MCF 10A (cell line): ENCODE measurements around the gene ELMO3. TPM values are rescaled to one million over a fixed set of nuclear protein-coding genes. Genes with fewer than 3 reads are reported as not detected.

Source experiments
- BruUV-seq: library from RNA; stranded (reverse); fragments of 400-500 nt; replicated peaks from 2 replicates; lab custom pipeline; 2021; lab: Mats Ljungman, UMichigan
- CTCF ChIA-PET: fragments of 300-600 bp; sonication (Branson Sonifier 250); formaldehyde crosslinking; extraction: SDS; loops from one replicate; lab custom pipeline; 2021; ENCODE audit warnings: antibody characterized with exemption, inconsistent platforms; lab: Yijun Ruan, JAX
- POLR2A ChIA-PET: fragments of 300-600, 350-650 bp; sonication (Branson Sonifier 250); formaldehyde crosslinking; extraction: SDS; loops from one replicate; lab custom pipeline; 2020; ENCODE audit warnings: antibody characterized with exemption, inconsistent platforms; lab: Yijun Ruan, JAX
- DNase-seq: peaks from one replicate; pipeline ENCODE4 v3.0.0-alpha.2; 2018; ENCODE audit not compliant: unreplicated experiment
- H3K27ac Mint-ChIP-seq: one replicate; pipeline ENCODE4 v1.8.0; 2022; ENCODE audit warnings: mild to moderate bottlenecking, low read depth, mixed read lengths; ENCODE audit not compliant: unreplicated experiment
- H3K27me3 Mint-ChIP-seq: one replicate; pipeline ENCODE4 v1.8.0; 2022; ENCODE audit warnings: mixed read lengths; ENCODE audit not compliant: insufficient read depth, unreplicated experiment
- H3K36me3 Mint-ChIP-seq: one replicate; pipeline ENCODE4 v1.8.0; 2022; ENCODE audit warnings: mild to moderate bottlenecking, moderate library complexity, mixed read lengths; ENCODE audit not compliant: insufficient read depth, unreplicated experiment
- H3K4me1 Mint-ChIP-seq: one replicate; pipeline ENCODE4 v1.8.0; 2022; ENCODE audit warnings: mixed read lengths; ENCODE audit not compliant: insufficient read depth, unreplicated experiment
- H3K4me3 Mint-ChIP-seq: one replicate; pipeline ENCODE4 v1.8.0; 2022; ENCODE audit warnings: mild to moderate bottlenecking, moderate library complexity, mixed read lengths; ENCODE audit not compliant: unreplicated experiment
- H3K9me3 Mint-ChIP-seq: one replicate; pipeline ENCODE4 v1.8.0; 2022; ENCODE audit warnings: mixed read lengths; ENCODE audit not compliant: unreplicated experiment
- CTCF ChIP-seq: fragments of 200-600 bp; IDR thresholded peaks from one replicate; pipeline ENCODE4 v1.8.0; 2022; ENCODE audit warnings: antibody characterized with exemption, mild to moderate bottlenecking; ENCODE audit not compliant: unreplicated experiment
- intact Hi-C: fragments of 100-400 bp; cut with micrococcal nuclease; formaldehyde crosslinking; loops from 2 replicates; pipeline ENCODE4 v1.14.1; 2022
- total RNA-seq: library from RNA; stranded (reverse); gene quantifications from 2 replicates; pipeline ENCODE4 v1.2.3, GENCODE V29; 2022

The ELMO3 gene
- total RNA-seq, 1 experiment from 2014 or later = 12.0 TPM

- no peaks in the 10 kb centered on the region for H3K9me3 Mint-ChIP-seq
- intact Hi-C loops = loop anchor here (1.0 kb wide), 1 partner anchor 9 kb away; no protein-coding TSS in a partner anchor
- ChIA-PET CTCF (interaction anchor here (0.7 to 1.4 kb wide), 5 partner anchors 11 to 208 kb away, joined by 3 to 4 read pairs (median 3); partner anchors contain the start of genes FBXL8, TMEM208 and TRADD), POLR2A (interaction anchor here (0.7 to 2.8 kb wide), 15 partner anchors 8 to 1067 kb away, joined by 3 to 51 read pairs (median 4); partner anchors contain the start of genes ELMO3, FBXL8, MATCAP1 and PDP2)
- peak; percentile 77 for DNase-seq
- H3K4me3 Mint-ChIP-seq = peak within 1 kb of the TSS; percentile 83
- peak within 1 kb of the TSS; percentile 90 for H3K27ac Mint-ChIP-seq
- no peaks in the 10 kb centered on the region for H3K27me3 Mint-ChIP-seq
- no peak for TF ChIP-seq CTCF
- BruUV-seq = no TSS peak
- peaks cover 11% of the 10 kb centered on the region for H3K36me3 Mint-ChIP-seq
- peaks cover 34% of the 10 kb centered on the region for H3K4me1 Mint-ChIP-seq
Observed at GRCh38 chr16:67170168-67170948, 28.6 kb upstream of the ELMO3 start, which contains the start of gene NOL3. NOL3 (plus strand) TSS chr16:67170538.

DNA sequence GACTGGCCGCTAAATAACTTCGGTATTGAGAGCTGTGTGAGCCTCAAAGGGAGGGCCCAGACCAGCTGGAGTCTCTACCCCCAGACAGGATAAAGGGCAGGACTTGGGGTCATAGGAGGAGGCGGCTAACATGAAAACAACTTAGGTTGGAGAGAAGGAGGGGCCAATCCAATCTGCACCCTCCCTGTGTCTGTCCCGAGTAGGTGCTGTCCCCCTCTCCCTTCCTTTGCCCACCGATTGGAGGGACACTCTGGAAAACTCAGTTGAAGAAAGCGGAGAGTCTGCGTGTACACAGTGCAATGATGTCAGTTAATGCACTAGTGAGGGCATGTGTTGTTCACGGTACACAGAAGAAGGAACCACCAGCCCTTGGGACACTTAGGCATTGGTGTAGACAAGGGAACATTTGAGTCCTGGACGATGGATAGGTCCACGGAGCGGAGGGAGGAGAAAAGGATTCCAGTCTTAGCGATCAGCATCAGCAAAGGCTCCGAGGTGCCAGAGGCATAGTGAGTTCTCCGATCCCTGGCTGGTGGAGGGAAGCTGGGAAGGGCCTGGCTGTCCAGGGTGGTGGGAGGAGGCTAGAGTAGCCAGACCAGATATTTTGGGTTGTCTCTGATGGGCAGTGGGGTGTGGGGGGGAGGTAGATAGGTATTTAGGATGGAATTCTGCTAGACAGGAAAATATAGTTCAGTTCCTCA is 27.8 kb upstream of the ELMO3 start:
- no peak for TF ChIP-seq CTCF
- Mint-ChIP-seq H3K4me1 (peaks cover 41% of the 10 kb centered on the region), H3K36me3 (peaks cover 17% of the 10 kb centered on the region), H3K9me3 (no peaks in the 10 kb centered on the region), H3K4me3 (peak overlapping the region; percentile 83), H3K27ac (peak overlapping the region; percentile 90), H3K27me3 (no peaks in the 10 kb centered on the region)
- ChIA-PET POLR2A (interaction anchor here (0.9 to 2.8 kb wide), 9 partner anchors 11 to 290 kb away, joined by 3 to 51 read pairs (median 5); partner anchors contain the start of genes ELMO3, FBXL8, MATCAP1 and PDP2), CTCF (interaction anchor here (1.0 kb wide), 1 partner anchor 12 kb away, joined by 4 read pairs; the partner anchor contains the start of genes FBXL8 and TRADD)
- DNase-seq = no peak
- intact Hi-C loops = loop anchor here (1.0 kb wide), 1 partner anchor 10 kb away; no protein-coding TSS in a partner anchor
- BruUV-seq = TSS peak; percentile 44

DNA sequence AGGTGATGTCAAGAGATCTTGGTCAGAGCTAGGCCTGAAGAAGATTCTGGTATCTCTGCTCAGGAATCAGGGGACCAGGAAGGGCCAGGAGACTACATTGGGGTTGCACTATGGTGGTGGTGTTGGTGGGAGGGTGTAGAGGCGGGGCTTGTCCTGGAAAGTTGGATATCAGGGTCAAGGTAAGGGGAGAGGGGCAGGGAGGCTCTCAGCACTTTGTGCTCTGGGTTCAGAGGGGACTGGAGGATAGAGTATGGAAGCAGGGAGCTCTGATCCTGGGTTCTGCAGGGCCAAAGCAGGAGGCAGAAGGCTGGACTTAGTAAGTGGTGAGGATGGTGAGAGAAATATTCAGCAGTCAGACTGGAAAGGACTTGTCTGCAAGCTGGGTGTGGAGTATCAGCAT is 25.6 kb upstream of the ELMO3 start:
- BruUV-seq = no TSS peak
- intact Hi-C loops = no loop called here
- H3K9me3 Mint-ChIP-seq = no peaks in the 10 kb centered on the region
- H3K36me3 Mint-ChIP-seq = peaks cover 23% of the 10 kb centered on the region
- ChIA-PET CTCF (interaction anchor here (0.6 to 2.2 kb wide), 14 partner anchors 9 to 372 kb away, joined by 3 to 9 read pairs (median 4); partner anchors contain the start of genes FBXL8, TERB1, TMEM208 and TRADD), POLR2A (interaction anchor here (0.6 to 6.5 kb wide), 15 partner anchors 11 to 391 kb away, joined by 3 to 94 read pairs (median 7); partner anchors contain the start of genes EXOC3L1, FBXL8, FHOD1 and MATCAP1)
- DNase-seq = no peak
- H3K4me1 Mint-ChIP-seq = peaks cover 55% of the 10 kb centered on the region
- no peak for TF ChIP-seq CTCF
- no peaks in the 10 kb centered on the region for H3K27me3 Mint-ChIP-seq
- H3K27ac Mint-ChIP-seq = peak overlapping the region; percentile 79
- H3K4me3 Mint-ChIP-seq = peak overlapping the region; percentile 81
